Activated T-helper 1 cell treated with Interleukin-2 at 50 U/mL for 16 hours (primary cell): Measurements from ENCODE around the gene AQP11.
"Not testable (repeated sequence)": the region's sequence is repeated elsewhere in the genome, so short reads cannot be mapped to it uniquely, and the experiment has no call there.

Source experiments
- DNase-seq: peaks from one replicate; pipeline ENCODE4 v3.0.0-alpha.2; 2020; ENCODE audit warnings: low read depth

Gene AQP11

GRCh38 chr11:77592727-77593126 lies 3.0 kb downstream of the AQP11 start:
- no peak for DNase-seq

- DNase-seq: no peak
These were observed 4.1 kb downstream of the AQP11 start for GRCh38 chr11:77593883-77594282.

- DNase-seq: no peak
These were observed 6.9 kb downstream of the AQP11 start for GRCh38 chr11:77596626-77597025.

GRCh38 chr11:77598195-77598594 lies 8.4 kb downstream of the AQP11 start:
- DNase-seq: no peak

GRCh38 chr11:77602381-77603088 lies 12.8 kb downstream of the AQP11 start:
- no peak for DNase-seq

DNA sequence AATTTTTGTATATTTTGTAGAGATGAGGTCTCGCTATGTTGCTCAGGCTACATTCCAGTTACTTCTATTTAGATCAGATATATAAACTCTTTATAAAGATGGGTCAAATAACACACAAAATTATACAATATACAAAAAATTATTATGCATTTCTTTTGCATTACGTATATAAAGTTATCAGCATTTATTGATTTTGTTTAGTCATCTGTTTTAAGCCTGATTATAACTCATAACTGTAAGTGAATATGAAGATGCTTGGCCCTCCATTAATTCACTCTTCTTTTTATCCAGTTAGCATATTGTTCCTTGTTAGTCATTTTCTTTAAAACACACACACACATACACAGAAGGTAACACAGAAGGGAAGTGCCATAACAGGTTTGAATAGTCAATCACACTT lies 14.5 kb downstream of the AQP11 start:
- DNase-seq: no peak

DNA sequence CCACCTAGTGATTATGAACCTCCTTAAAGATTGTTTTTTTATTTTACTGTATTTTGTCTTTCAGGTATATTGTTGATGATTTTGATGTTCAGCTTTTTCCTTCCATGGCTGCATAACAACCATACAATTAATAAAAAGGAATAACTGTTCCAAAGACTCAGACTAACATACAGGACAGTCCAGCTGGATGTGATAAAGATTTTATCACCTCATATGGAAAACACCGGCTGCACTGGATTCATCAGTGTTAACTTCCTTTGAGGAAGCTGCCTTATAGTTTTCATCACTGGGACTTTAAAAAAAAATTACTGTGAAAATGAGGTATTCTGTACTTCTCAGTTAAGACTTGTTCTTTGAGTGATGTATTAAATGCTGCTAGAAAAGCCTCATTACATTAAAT lies 19.5 kb downstream of the AQP11 start:
- DNase-seq: no peak

DNA sequence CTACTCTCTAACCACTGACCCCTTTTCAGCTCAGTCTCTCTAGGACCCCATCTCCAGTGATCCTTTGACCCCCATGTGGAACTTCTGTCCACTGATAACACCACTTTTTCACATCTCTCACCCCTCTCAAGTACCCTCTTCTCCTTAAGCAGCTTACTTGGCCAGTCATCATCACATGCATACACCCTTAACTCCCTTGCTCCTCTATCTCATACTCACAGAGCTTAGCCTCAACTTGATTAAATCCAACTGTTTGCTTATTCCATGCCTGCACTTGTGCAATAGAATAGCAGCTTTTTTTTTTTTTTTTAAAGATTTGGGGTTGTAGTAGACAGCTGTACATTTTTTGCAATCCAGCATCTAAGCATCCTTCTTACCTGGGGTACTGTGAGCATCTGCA lies 22.2 kb downstream of the AQP11 start:
- no peak for DNase-seq

DNA sequence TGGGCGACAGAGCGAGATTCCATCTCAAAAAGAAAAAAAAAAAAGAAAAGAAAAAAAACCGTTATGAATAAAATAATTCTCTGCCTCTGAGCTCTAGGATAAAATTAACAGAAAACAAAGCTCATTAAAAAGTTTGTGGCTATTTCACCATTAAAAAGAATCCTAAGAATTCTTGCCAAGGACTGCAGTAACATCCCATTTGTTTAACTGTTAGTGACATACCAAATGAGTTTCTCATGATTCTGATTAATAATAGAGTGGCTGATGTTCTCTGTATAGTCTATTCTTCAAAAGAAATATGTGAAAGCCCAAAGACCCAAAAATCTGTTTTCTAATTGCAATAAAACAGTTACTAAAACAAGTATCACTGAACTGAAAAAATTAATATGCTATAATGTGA lies 28.1 kb downstream of the AQP11 start:
- no peak for DNase-seq

- DNase-seq: no peak
These were observed 29.9 kb downstream of the AQP11 start for GRCh38 chr11:77619576-77620198.

DNA sequence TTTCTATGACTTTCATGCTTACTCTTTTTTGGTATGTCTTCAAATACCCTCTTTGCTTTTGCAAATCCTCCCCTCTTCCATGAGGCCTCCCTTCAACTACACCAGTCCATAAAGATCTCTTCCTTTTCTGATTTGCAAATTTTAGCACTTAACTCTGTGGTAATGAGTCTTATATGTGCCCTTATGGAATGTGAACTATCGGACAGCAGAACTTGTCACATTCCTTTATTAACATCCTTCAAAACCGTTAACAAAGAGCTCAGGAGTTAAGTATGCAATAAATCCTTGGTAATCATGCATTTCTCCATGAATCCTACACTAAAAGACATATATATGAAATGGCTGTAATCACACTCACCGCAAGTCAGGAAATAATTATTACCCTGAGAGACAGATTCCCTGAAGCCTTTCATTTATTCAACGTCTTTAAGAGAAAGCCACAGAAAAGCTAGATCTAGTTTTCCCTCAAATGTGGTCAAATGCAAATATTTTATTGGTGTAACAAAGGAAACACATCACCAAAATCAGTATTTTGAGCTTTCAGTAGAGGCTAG lies 40.5 kb downstream of the AQP11 start:
- no peak for DNase-seq

DNA sequence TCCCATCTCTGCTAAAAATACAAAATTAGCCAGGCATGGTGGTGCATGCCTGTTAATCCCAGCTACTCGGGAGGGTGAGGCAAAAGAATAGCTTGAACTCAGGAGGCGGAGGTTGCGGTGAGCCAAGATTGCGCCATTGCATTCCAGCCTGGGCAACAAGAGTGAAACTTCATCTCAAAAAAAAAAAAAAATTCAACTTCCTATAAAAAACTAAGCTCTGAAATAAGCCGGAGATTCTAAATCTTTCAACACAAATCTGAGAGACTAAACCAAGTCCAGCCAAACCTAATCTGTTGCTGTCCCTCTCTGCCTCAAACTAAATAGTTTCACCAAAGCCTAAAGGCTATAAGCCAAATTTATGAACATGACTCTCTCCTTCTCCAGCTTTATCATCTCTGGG lies 44.2 kb downstream of the AQP11 start:
- DNase-seq: not testable (repeated sequence)

- no peak for DNase-seq
These were observed 47.1 kb downstream of the AQP11 start for GRCh38 chr11:77636731-77637344.

DNA sequence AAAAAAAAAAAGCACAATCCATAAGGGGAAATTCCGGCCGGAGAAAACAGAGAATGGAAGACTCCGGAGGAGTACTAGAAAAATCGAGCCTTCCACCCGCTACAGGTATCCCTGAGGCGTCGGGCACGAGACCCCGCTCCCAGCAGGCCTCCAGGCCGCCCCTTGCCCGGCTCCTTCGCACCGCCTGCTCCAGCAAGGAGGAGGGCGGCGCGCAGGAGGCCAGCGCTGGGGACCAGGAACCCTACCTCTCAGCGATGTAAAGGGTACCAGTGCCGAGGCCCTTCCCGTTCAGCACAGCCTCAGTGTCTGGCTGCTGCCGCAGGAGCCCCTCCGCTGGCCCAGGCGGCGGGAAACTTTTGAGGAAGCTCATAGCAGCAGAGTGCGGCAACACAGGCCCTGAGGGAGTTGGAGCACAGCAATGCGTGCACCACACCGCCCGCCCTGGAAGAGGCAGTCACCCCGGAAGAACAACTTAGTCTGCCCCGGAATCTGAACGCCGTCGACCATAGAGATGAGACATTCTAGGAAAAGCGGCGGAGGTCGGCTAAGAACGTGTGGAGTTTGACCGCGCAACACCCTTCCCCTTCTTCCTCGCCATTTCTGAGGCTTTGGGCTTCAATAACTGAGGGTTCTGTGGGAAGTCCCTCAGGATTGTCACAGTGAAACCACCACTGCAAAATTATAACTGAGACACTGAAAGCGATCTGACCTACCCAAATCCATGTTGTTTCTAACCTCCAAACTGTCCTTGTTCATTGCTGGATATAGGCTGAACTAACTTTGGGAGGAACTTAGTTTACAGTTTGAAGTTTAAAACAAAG lies 47.8 kb downstream of the AQP11 start, which contains the start of gene CLNS1A:
TSS of gene CLNS1A (minus strand) at position 450 of the 821 bp plus-strand sequence. CDS start at position 370, 80 bp downstream.
- peak; percentile 63 for DNase-seq

DNA sequence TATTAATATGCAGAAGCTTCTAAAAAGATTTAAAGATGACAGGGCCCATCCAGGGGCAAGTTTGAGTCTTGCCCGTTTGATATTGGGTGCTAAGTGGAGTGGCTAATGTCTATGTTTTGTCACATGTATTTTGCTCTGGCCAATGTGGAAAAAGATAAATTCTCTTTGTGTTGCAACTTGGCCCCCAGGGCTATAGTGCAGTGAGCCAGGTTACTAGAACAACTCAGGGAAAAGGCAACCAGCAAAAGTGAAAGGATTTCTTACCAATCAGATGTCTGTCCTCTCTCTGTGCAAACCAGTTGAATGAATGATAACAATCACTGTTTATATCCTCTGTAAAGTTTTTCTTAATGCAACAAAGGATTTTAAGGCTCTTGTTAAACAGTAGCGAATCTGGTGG lies 52.5 kb downstream of the AQP11 start:
- no peak for DNase-seq

- no peak for DNase-seq
These were observed 55.1 kb downstream of the AQP11 start for GRCh38 chr11:77644887-77645286.

- DNase-seq: no peak
These were observed 58.0 kb downstream of the AQP11 start for GRCh38 chr11:77647654-77648305.

- DNase-seq: no peak
These were observed 60.4 kb downstream of the AQP11 start for GRCh38 chr11:77650123-77650522.

DNA sequence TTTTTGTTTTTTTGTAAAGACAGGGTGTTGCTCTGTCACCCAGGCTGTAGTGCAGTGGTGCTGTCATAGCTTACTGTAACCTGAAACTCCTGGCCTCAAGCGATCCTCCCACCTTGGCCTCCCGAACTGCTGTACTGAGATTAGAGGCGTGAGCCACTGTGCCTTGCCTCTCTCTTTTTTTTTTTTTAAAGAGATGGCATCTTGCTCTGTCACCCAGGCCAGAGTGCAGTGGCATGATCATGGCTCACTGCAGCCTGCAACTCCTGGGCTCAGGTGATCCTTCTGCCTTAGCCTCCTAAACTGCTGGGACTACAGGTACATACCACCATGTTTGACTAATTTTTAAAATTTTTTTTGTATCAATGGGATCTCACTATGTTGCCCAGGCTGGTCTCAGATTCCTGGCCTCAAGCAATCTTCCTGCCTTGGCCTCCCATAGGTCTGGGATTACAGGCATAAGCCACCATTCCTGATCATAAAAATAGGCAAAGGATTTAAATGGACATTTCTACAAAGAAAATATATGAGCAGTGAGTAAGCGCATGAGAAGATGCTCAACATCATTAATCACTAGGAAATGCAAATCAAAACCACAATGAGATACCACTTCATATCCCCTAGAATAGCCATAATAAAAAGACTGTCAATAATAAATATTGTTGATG lies 65.1 kb downstream of the AQP11 start:
- DNase-seq: no peak

DNA sequence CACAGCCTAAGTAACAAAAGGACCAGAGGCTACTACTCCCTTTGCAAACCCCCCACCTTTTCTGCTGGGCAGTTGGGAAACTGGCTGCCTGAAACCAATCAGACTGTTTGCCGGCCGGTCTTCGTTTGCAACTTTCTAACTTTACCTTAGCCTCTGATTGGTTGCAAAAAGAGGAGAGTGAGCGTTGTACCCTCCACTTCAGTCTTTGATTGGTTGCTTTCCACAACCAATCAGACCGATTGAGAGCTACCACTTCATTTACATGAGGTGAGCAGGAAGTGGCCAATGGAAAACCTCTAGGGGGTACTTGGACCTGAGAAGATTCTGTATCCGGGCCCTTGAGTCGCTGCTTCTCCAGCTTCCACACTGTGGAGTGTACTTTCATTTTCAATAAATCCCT lies 66.6 kb downstream of the AQP11 start:
- DNase-seq: no peak
